K562 (cell line): ENCODE measurements around the gene MLYCD. TPM values are rescaled to one million over a fixed set of nuclear protein-coding genes. Genes with fewer than 3 reads are reported as not detected.

ENCODE experiments used
- ATF3 ChIP-seq, 2 experiments: fragments of 450-650 bp in 1 of 2; sonication (generic) in 1 of 2; formaldehyde crosslinking in 1 of 2; IDR thresholded peaks in 1 of 2; conservative IDR thresholded peaks in 1 of 2; 2 replicates each; pipeline versions ENCODE4 v1.6.1 to v1.8.1; 2016 to 2023; ENCODE audit warnings: mild to moderate bottlenecking in 2 of 2, moderate library complexity in 2 of 2, inconsistent platforms in 1 of 2, missing genetic modification reagents in 1 of 2
- BACH1 ChIP-seq: fragments of 200-800 bp; sonication (Bioruptor generic); IDR thresholded peaks from 2 replicates; pipeline ENCODE4 v1.6.1; 2016; ENCODE audit warnings: missing genetic modification characterization, missing compliant biosample characterization
- BRF1 ChIP-seq: IDR thresholded peaks from 3 replicates; pipeline ENCODE4 v1.6.1; 2011; ENCODE audit warnings: borderline replicate concordance, mild to moderate bottlenecking; ENCODE audit not compliant: insufficient read length; ENCODE audit errors: extremely low read depth
- CBFA2T2 ChIP-seq: fragments of 450-650 bp; conservative IDR thresholded peaks from 2 replicates; pipeline ENCODE4 v1.6.1; 2017; ENCODE audit warnings: mild to moderate bottlenecking
- CEBPG ChIP-seq, 3 experiments: fragments of 200-800 bp in 1 of 3; sonication (Bioruptor generic) in 1 of 3; sonication (generic) in 1 of 3; formaldehyde crosslinking in 1 of 3; IDR thresholded peaks in 2 of 3; conservative IDR thresholded peaks in 1 of 3; 2 replicates each; pipeline versions ENCODE4 v1.6.1 to v1.8.0; 2016 to 2022; ENCODE audit warnings: missing compliant biosample characterization in 2 of 3, missing genetic modification characterization in 2 of 3, mild to moderate bottlenecking in 1 of 3, missing genetic modification reagents in 1 of 3
- DMBX1 ChIP-seq: fragments of 250-450 bp; sonication (Bioruptor Pico); IDR thresholded peaks from 2 replicates; pipeline ENCODE4 v1.8.0; 2022; ENCODE audit warnings: inconsistent platforms, mild to moderate bottlenecking, moderate library complexity, borderline replicate concordance
- ESRRA ChIP-seq: fragments of 450-650 bp; IDR thresholded peaks from 2 replicates; pipeline ENCODE4 v1.6.1; 2014; ENCODE audit warnings: low read depth, mild to moderate bottlenecking, moderate library complexity, borderline replicate concordance
- FOS ChIP-seq: IDR thresholded peaks from 3 replicates; pipeline ENCODE4 v1.6.1; 2011; ENCODE audit not compliant: insufficient read length; ENCODE audit errors: extremely low read depth
- GTF2E2 ChIP-seq: fragments of 200-800 bp; sonication (Bioruptor generic); IDR thresholded peaks from 2 replicates; pipeline ENCODE4 v1.6.1; 2016; ENCODE audit warnings: missing genetic modification characterization, missing compliant biosample characterization
- HLTF ChIP-seq: fragments of 450-650 bp; IDR thresholded peaks from 2 replicates; pipeline ENCODE4 v1.6.1; 2016
- KDM2B ChIP-seq: fragments of 250-450 bp; sonication (Bioruptor Pico); IDR thresholded peaks from 2 replicates; pipeline ENCODE4 v1.8.0; 2021; ENCODE audit warnings: mild to moderate bottlenecking, moderate library complexity
- LCOR ChIP-seq: sonication (generic); formaldehyde crosslinking; IDR thresholded peaks from 2 replicates; pipeline ENCODE4 v1.8.0; 2022; ENCODE audit warnings: mild to moderate bottlenecking, missing genetic modification reagents
- MITF ChIP-seq: IDR thresholded peaks from 2 replicates; pipeline ENCODE4 v1.6.1; 2014; ENCODE audit warnings: antibody characterized with exemption
- NFE2L1 ChIP-seq: fragments of 450-650 bp; IDR thresholded peaks from 2 replicates; pipeline ENCODE4 v1.6.1; 2016; ENCODE audit warnings: missing genetic modification characterization, low read depth, mild to moderate bottlenecking, missing compliant biosample characterization, moderate library complexity, borderline replicate concordance
- SMARCA4 ChIP-seq: fragments of 450-650 bp; IDR thresholded peaks from 2 replicates; pipeline ENCODE4 v1.6.1; 2016
- SRSF7 ChIP-seq: fragments of 200-400 bp; formaldehyde crosslinking; optimal IDR thresholded peaks from 2 replicates; pipeline ENCODE3; 2017; ENCODE audit warnings: mild to moderate bottlenecking, low read depth, low read length
- TSHZ1 ChIP-seq: fragments of 250-450 bp; sonication (Bioruptor Pico); IDR thresholded peaks from 2 replicates; pipeline ENCODE4 v1.4.0; 2020; ENCODE audit warnings: mild to moderate bottlenecking, moderate library complexity
- ZBTB8A ChIP-seq: fragments of 450-650 bp; IDR thresholded peaks from 2 replicates; pipeline ENCODE4 v1.6.1; 2018; ENCODE audit warnings: mild to moderate bottlenecking, moderate library complexity; ENCODE audit not compliant: partially characterized antibody
- ZNF324 ChIP-seq: fragments of 250-450 bp; sonication (Bioruptor Pico); IDR thresholded peaks from 2 replicates; pipeline ENCODE4 v1.4.0; 2020; ENCODE audit warnings: mild to moderate bottlenecking
- ZNF436 ChIP-seq: fragments of 250-450, 450-650 bp; sonication (Bioruptor Pico); formaldehyde crosslinking; IDR thresholded peaks from 2 replicates; pipeline ENCODE4 v1.7.0; 2020; ENCODE audit warnings: mild to moderate bottlenecking
- polyA plus RNA-seq, 8 experiments: library from polyadenylated mRNA; depleted of rRNA in 4 of 8; stranded (reverse) in 5 of 8; unstranded in 3 of 8; fragments of >200 nt; fragmentation: Nextera tagmentation in 2 of 8; fragmentation: Illumina TruSeq in 1 of 8; extraction: Ambion mirVana in 2 of 8; extraction: Trizol in 1 of 8; gene quantifications; 2 replicates each; pipeline versions ENCODE4 v1.2.1 to v1.2.3, GENCODE V29; 2011 to 2014; ENCODE audit warnings: inconsistent platforms in 1 of 8, missing spikeins in 1 of 8
- total RNA-seq, 7 experiments: library from RNA; depleted of rRNA in 6 of 7; stranded (reverse); fragments of >200 nt in 6 of 7; fragmentation: Illumina TruSeq in 2 of 7; extraction: Trizol in 2 of 7; gene quantifications; 2 replicates each; pipeline versions ENCODE4 v1.2.1 to v1.2.3, GENCODE V29; 2011 to 2021; ENCODE audit warnings: low replicate concordance in 1 of 7

MLYCD gene
- total and polyA plus RNA-seq, 9 of the 15 experiments (the other 6 are each of a cell fraction or from before 2014, with no cell fraction given) = 0.15 to 2.0 (median 1.0) TPM

GRCh38 chr16:83952940-83953795 is 54.3 kb downstream of the MLYCD start, which contains the start of gene OSGIN1 (continued):
- TF ChIP-seq TSHZ1 (CRISPR knock-in tag) (no peak), NFE2L1 (tag) (no peak), ATF3 (IDR thresholded peaks at IDR 0.05) (peak; percentile 94), ATF3 (CRISPR knock-in tag; conservative IDR thresholded peaks at IDR 0.05) (peak; percentile 77), ZNF436 (no peak), CEBPG (CRISPR knock-in tag; IDR thresholded peaks at IDR 0.05) (no peak), CEBPG (tag; conservative IDR thresholded peaks at IDR 0.05 in 1 of 2, IDR thresholded peaks at IDR 0.05 in 1 of 2) (peak in 1 of 2 experiments; percentile 9; a peak in 1 of 4 replicates), ZBTB8A (no peak), SMARCA4 (0 out of 2 replicates have a peak, but pooled peaks have one; percentile 54), DMBX1 (no peak), CBFA2T2 (no peak; the same call in 1 of the 2 replicates), KDM2B (CRISPR knock-in tag) (no peak), ZNF324 (CRISPR knock-in tag) (no peak), SRSF7 (no peak), FOS (no peak), BRF1 (no peak), HLTF (no peak), BACH1 (tag) (peak; percentile 94), MITF (peak; percentile 88), ESRRA (no peak; the same call in 1 of the 2 replicates), LCOR (CRISPR knock-in tag) (0 out of 2 replicates have a peak, but pooled peaks have one; percentile 74), GTF2E2 (tag) (no peak)
